HepG2 (cell line): ENCODE results near the gene MEF2B. TPM values are rescaled to one million over a fixed set of nuclear protein-coding genes. Genes with fewer than 3 reads are reported as not detected.

ENCODE experiments used
- CCAR2 ChIP-seq: fragments of 200-400 bp; formaldehyde crosslinking; optimal IDR thresholded peaks from 2 replicates; pipeline ENCODE3; 2018; ENCODE audit warnings: low read depth, mild to moderate bottlenecking, low read length, moderate library complexity
- FOXK2 ChIP-seq: fragments of 450-650 bp; IDR thresholded peaks from 2 replicates; pipeline ENCODE4 v1.6.1; 2016
- IRF2 ChIP-seq: IDR thresholded peaks from 2 replicates; pipeline ENCODE4 v1.6.1; 2018; ENCODE audit warnings: missing genetic modification reagents, missing compliant biosample characterization
- JUNB ChIP-seq: sonication (generic); formaldehyde crosslinking; IDR thresholded peaks from 2 replicates; pipeline ENCODE4 v1.8.0; 2022; ENCODE audit warnings: missing genetic modification reagents, mild to moderate bottlenecking, borderline replicate concordance
- KDM6A ChIP-seq: IDR thresholded peaks from 2 replicates; pipeline ENCODE4 v1.6.1; 2016; ENCODE audit warnings: low read depth
- MLX ChIP-seq: IDR thresholded peaks from 2 replicates; pipeline ENCODE4 v1.6.1; 2016
- MXD3 ChIP-seq: IDR thresholded peaks from 2 replicates; pipeline ENCODE4 v1.6.1; 2016; ENCODE audit warnings: mild to moderate bottlenecking, missing biosample characterization, missing genetic modification reagents
- NFKBIZ ChIP-seq: IDR thresholded peaks from 2 replicates; pipeline ENCODE4 v1.6.1; 2018; ENCODE audit warnings: missing genetic modification reagents, missing compliant biosample characterization
- TARDBP ChIP-seq: sonication (generic); formaldehyde crosslinking; IDR thresholded peaks from 2 replicates; pipeline ENCODE4 v1.8.0; 2022; ENCODE audit warnings: mild to moderate bottlenecking, missing genetic modification reagents
- THAP8 ChIP-seq: sonication (generic); formaldehyde crosslinking; IDR thresholded peaks from 2 replicates; pipeline ENCODE4 v1.5.1; 2020; ENCODE audit warnings: missing genetic modification reagents, mild to moderate bottlenecking, borderline replicate concordance
- XBP1 ChIP-seq: sonication (generic); formaldehyde crosslinking; IDR thresholded peaks from 2 replicates; pipeline ENCODE4 v1.5.0; 2020; ENCODE audit warnings: missing genetic modification reagents
- YY1 ChIP-seq: IDR thresholded peaks from 2 replicates; pipeline ENCODE4 v1.6.1; 2011; ENCODE audit warnings: low read length, low read depth, moderate library complexity, mild to moderate bottlenecking; ENCODE audit not compliant: insufficient read depth, insufficient replicate concordance
- ZFP41 ChIP-seq: sonication (generic); formaldehyde crosslinking; IDR thresholded peaks from 2 replicates; pipeline ENCODE4 v1.4.0; 2020; ENCODE audit warnings: mild to moderate bottlenecking, missing genetic modification reagents, borderline replicate concordance
- ZNF253 ChIP-seq: sonication (generic); formaldehyde crosslinking; IDR thresholded peaks from 2 replicates; pipeline ENCODE4 v1.8.0; 2022; ENCODE audit warnings: mild to moderate bottlenecking, missing genetic modification reagents, borderline replicate concordance
- ZNF256 ChIP-seq: sonication (generic); formaldehyde crosslinking; conservative IDR thresholded peaks from 2 replicates; pipeline ENCODE4 v1.4.0; 2020; ENCODE audit warnings: missing genetic modification reagents
- ZNF33B ChIP-seq: sonication (generic); formaldehyde crosslinking; IDR thresholded peaks from 2 replicates; pipeline ENCODE4 v1.5.1; 2020; ENCODE audit warnings: mild to moderate bottlenecking, missing genetic modification reagents
- ZNF362 ChIP-seq: sonication (generic); formaldehyde crosslinking; IDR thresholded peaks from 2 replicates; pipeline ENCODE4 v1.4.0; 2020; ENCODE audit warnings: missing genetic modification reagents, mild to moderate bottlenecking, borderline replicate concordance
- ZNF383 ChIP-seq: sonication (generic); formaldehyde crosslinking; IDR thresholded peaks from 2 replicates; pipeline ENCODE4 v1.4.0; 2020; ENCODE audit warnings: missing genetic modification reagents, mild to moderate bottlenecking, borderline replicate concordance
- ZNF513 ChIP-seq: sonication (generic); formaldehyde crosslinking; conservative IDR thresholded peaks from 2 replicates; pipeline ENCODE4 v1.5.0; 2020; ENCODE audit warnings: missing genetic modification reagents
- ZNF550 ChIP-seq: sonication (generic); formaldehyde crosslinking; IDR thresholded peaks from 2 replicates; pipeline ENCODE4 v1.4.0; 2020; ENCODE audit warnings: mild to moderate bottlenecking, missing genetic modification reagents, borderline replicate concordance
- ZNF558 ChIP-seq: sonication (generic); formaldehyde crosslinking; IDR thresholded peaks from 2 replicates; pipeline ENCODE4 v1.9.0; 2022; ENCODE audit warnings: mild to moderate bottlenecking, missing genetic modification reagents, borderline replicate concordance
- ZNF589 ChIP-seq: sonication (generic); formaldehyde crosslinking; conservative IDR thresholded peaks from 2 replicates; pipeline ENCODE4 v1.8.0; 2022; ENCODE audit warnings: mild to moderate bottlenecking, moderate library complexity, missing genetic modification reagents
- ZNF616 ChIP-seq: sonication (generic); formaldehyde crosslinking; IDR thresholded peaks from 2 replicates; pipeline ENCODE4 v1.5.0; 2020; ENCODE audit warnings: low read depth, mild to moderate bottlenecking, missing genetic modification reagents
- polyA plus RNA-seq, 8 experiments: library from polyadenylated mRNA; depleted of rRNA in 3 of 8; stranded (reverse) in 7 of 8; unstranded in 1 of 8; fragments of >200 nt; fragmentation: Illumina TruSeq in 4 of 8; extraction: Trizol in 4 of 8; gene quantifications; 2 replicates each; pipeline versions ENCODE4 v1.2.1 to v1.2.3, GENCODE V29; 2011 to 2016; ENCODE audit warnings: low read depth in 4 of 8, missing spikeins in 1 of 8, mixed read lengths in 1 of 8; ENCODE audit not compliant: insufficient read depth in 1 of 8
- total RNA-seq, 5 experiments: library from RNA; depleted of rRNA; stranded (reverse); fragments of >200 nt; fragmentation: Illumina TruSeq; extraction: Trizol; gene quantifications; 2 replicates each; pipeline ENCODE4 v1.2.3, GENCODE V29; 2016; ENCODE audit warnings: low read depth in 1 of 5
- TF ChIP-seq, protein P1 (sequence below): IDR thresholded peaks from 2 replicates; pipeline ENCODE4 v1.6.1; 2016; ENCODE audit warnings: missing genetic modification reagents, missing compliant biosample characterization
- TF ChIP-seq, protein P2 (sequence below): sonication (generic); formaldehyde crosslinking; IDR thresholded peaks from 2 replicates; pipeline ENCODE4 v1.5.0; 2020; ENCODE audit warnings: mild to moderate bottlenecking, low read depth, missing genetic modification reagents, borderline replicate concordance

MEF2B gene
- total and polyA plus RNA-seq, 2 of the 13 experiments (the other 11 are each of a cell fraction or from before 2014, with no cell fraction given): 1.2 to 1.7 TPM

DNA sequence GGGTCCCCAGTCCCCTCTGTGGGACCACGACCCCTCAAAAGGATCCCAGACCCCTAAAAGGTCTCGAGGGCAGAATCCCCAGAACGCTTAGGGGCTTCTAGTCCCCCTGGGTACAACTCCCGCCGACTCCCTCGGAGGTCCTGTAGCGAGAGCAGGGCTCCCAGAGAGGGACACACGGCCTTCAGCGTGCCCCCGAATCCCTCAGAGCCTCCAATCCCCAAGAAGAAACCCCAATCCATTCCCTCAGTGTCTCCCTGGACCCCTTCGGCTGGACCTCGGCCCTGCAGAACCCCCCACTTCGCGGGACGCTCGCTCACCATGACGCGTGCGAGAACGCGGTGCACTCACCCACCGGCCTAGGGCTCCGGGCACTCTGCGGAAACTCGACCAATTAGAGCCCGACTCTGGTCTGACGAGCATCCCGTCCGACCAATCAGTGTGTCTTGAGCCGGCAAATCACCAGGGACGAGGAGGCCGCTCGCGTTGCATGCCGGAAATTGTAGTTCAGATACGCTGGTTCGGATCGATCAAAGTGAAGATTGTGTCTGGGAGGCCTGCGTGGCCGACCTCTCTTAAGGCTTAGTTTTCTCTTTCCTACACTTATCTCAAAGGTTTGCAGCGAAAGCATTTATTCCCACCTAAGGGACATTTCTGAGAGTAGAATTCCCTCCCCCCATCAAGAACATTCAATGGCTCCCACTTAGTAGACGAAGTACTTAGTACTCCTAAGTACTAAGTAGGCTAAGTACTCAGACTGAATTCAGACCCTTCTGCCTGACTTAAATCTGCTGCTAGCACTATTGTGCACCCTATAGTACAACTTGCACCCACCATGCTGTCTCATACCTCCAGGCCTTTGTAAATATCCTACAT is 31.7 kb downstream of the MEF2B start, which contains the start of gene TMEM161A (continued):
- TF ChIP-seq ZNF558 (CRISPR knock-in tag) (no peak), TARDBP (CRISPR knock-in tag) (peak; percentile 34; the same call in 1 of the 2 replicates), FOXK2 (no peak), XBP1 (CRISPR knock-in tag) (no peak), CCAR2 (no peak), ZFP41 (CRISPR knock-in tag) (no peak), ZNF550 (CRISPR knock-in tag) (no peak), JUNB (CRISPR knock-in tag) (no peak), ZNF362 (no peak), NFKBIZ (no peak), IRF2 (CRISPR knock-in tag) (peak; percentile 71), ZNF616 (CRISPR knock-in tag) (no peak), ZNF513 (no peak), MLX (CRISPR knock-in tag) (0 out of 2 replicates have a peak, but pooled peaks have one; percentile 14), ZNF33B (CRISPR knock-in tag) (peak; percentile 81), ZNF256 (CRISPR knock-in tag) (no peak), KDM6A (CRISPR knock-in tag) (no peak), ZNF383 (CRISPR knock-in tag) (no peak), THAP8 (no peak), YY1 (peak; percentile 53), ZNF253 (CRISPR knock-in tag) (no peak), ZNF589 (CRISPR knock-in tag) (no peak), MXD3 (CRISPR knock-in tag) (no peak; the same call in 1 of the 2 replicates)
- TF ChIP-seq, protein P1, sequence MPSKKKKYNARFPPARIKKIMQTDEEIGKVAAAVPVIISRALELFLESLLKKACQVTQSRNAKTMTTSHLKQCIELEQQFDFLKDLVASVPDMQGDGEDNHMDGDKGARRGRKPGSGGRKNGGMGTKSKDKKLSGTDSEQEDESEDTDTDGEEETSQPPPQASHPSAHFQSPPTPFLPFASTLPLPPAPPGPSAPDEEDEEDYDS (CRISPR knock-in tag): peak; percentile 42; the same call in 1 of the 2 replicates
- TF ChIP-seq, protein P2, sequence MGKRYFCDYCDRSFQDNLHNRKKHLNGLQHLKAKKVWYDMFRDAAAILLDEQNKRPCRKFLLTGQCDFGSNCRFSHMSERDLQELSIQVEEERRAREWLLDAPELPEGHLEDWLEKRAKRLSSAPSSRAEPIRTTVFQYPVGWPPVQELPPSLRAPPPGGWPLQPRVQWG (CRISPR knock-in tag): no peak
